DMS 273 (cell line): ENCODE measurements around the gene CCDC71.

Source experiments
- DNase-seq: peaks from one replicate; lab custom pipeline; 2025; ENCODE audit not compliant: unreplicated experiment; lab: John Stamatoyannopoulos, UW

Gene CCDC71

DNA sequence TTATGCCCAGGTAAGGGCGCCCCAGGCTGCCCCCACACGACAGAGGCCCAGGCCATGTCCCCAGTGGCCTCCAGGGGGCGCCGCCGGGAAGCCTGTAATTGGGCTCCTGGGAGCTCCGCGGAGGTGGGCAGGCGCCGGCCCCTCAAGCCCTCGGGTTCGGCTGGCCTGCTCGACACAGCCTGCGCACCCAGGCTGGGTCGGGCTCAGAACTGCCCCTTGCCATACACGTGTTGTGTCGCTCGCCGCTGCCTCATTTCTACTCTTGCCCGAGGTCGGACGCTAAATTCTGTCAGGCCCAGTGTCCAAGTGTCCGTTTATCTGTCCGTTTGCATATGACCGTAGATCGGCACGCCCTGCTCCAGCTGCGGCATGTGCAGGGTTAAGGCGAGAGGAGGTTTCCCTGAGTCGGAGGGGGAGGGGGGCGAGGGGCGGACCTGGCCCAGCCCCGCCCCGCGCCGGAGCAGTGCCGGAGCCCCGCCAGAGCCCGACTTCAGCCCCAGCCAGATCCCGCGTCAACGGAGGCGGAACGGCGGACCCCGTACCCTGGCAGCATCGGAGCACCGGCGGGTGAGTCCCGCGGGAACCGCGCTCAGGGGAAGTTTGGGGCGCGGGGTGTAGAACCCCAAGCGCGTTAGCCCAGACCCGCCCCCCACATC is 5.1 kb upstream of the CCDC71 start, which contains the start of gene KLHDC8B:
KLHDC8B (plus strand) TSS at position 480 of the 656 bp plus-strand sequence. CDS start 1,172 bp downstream, outside the sequence.
- DNase-seq: peak; percentile 86

DNA sequence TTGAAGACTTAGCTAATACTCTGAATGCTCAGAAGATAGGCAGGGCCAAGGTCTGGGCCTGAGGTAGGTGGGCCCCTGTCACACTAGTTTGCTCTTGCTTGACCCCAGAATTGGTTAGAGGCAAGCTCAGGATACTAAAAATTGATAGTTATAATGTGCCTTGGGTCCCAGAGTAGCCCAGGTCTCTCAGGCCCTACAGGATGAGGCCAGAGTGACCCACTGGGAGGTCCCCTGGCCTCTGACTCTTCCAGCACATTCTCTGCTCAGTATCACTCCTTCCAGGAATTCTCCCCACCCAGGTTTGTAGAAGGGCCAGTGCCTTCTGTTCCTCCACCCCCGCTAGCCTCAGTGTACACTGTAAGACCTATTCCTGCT is 4.6 kb upstream of the CCDC71 start:
- DNase-seq: no peak

DNA sequence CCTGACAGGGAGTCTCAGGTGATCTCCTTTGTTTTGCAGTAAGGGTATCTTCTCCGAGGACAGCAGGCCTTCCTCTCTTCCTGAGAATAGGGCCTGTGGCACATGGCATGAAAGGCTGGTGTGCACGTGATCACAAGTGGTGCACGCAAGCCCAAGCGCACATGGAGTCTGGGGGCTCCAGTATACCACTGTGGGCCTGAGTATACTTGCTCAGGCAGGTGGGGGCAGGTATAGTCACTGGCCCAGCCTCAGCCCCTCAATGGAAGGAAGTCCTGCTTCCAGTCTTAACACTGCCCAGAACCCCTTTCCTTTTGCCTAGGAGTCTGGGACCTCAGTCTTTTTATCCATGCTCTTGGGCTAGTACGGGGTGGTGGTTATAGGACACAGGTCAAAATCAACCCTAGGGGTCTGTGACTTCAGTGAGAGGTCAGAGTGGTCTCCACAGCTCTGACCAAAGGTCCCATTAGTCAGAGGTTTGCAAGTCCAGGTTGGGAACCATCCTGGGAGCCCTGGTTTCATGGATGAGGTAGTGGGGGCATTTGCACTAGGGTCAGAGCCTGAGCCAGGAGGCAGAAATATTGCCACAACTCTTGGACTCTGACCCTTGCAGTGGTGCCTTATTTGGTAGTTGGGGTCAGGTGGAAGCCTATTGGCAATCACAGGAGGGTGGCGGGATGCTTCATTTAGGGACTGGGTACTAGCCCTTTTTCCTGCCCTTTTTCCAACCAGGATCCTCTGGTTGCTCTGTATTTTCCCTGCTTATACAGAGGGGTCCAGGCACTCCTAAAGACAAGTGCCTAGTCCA is 823 bp upstream of the CCDC71 start:
- DNase-seq: no peak

DNA sequence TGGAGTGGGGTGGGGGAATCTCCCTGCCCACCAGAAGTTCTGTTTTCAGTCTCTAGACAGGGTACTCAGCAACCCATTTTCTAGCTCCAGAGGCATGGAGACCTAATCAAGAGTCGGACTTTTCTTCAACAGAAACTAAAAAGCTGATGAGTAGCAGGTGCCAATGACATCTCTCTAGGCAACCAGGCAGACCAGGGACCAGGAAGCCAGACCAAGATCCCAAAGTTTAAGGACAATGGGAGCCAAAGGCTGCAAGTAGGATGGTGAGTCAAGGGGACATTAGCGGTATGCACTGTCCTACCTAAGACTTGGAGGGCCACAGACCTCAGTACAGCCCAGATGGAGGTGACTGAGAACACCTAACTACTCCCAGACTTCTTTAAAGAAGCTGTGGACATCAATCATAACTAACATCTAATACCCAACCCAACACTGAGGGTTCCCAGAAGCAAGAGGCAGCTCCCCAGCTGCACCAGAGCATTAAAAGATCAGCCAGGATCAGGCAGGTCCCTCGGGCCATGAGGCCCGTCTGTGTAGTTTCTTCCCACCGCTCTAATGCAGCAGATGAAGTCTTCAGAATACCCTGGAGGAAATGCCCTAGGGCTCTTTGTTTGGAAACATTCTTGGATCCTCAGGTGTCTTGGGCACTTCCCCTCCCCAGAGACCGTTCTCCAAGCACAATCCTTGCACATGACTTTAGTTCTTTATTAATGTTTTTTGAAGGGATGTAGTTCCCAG is 979 bp downstream of the CCDC71 start:
- peak; percentile 48 for DNase-seq

DNA sequence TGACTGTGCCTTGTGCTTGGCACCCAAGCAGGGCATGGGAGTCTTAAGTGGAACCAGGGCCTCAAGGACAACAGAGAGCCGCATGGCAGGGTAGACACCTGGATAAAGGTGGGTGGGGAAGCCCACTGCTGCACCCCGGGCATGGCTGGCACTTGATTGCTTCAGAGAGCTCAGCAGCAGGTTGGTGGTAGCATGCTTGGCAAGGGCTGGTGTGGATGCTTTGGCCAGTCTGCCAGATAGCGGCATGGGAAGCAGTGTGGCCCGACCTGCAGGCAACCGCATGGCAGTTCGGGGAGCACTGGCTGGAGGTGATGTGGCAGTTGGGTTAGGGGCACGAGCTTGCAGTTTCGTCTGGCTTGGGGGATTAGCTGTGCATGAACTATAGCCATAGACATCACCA is 2.5 kb downstream of the CCDC71 start:
- DNase-seq: no peak

DNA sequence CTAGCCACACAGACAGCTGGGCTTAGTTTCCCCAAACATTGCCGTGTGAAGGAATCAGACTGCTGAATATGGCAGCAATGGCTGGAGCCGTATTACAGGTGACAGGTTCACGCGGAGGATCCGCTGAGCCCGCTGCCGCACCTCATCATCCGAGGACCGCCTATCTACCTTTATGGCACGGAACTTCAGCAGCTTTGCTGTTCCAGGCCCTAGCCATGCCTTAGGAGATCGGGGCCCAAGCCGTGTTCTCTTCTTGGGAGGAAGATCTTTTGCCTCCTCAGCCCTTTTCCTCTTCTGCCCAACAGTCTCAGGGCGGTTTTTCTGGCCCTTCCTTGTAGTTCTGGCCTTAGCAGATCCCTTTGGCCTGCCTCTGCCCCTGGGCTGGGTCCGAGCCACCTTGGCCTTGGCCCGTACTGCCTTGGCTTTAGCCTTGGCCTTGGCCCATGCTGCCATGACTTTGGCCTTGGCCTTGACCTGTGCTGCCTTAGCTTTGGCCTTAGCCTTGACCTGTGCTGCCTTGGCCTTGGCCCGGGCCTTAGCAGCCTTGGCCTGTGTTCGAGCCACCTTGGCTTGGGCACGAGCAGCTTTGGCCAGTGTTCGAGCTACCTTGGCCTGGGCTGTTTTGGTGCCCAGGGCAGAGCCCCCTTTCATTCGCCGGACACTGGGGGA is 3.2 kb downstream of the CCDC71 start:
- no peak for DNase-seq

DNA sequence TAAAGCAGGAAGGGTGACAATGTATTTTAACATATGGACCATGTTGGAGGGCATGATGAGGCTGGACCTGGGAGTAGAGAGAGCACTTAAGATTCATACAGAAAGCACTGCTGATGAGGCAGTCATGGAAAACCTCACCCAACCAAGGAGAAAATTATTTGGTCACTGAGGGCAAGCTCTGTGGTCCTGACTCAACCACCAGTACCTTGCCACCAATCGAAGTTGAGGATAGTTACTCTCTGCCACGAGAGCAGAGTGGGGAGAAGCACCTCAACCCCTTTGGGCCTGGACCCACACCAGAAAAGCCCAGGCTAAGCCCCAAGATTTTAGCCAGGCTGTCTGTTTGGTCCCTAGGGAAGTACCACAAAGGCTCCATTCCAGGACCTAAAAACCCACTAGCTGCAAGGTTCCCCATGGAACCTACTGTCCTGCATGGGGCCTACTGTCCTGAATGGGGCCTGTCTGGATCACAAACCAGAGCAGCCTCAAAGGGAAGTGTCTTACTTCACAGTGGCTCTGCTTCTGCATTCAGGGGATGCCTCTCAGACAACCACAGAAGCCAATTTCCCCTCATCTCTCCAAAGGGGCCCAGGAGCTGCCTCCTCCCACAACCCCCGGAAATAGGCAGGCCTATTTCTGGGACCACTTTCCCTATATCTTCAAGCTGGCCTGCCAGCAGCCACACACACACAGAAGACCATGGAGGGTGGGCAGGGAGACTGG is 4.2 kb downstream of the CCDC71 start:
- DNase-seq: no peak

DNA sequence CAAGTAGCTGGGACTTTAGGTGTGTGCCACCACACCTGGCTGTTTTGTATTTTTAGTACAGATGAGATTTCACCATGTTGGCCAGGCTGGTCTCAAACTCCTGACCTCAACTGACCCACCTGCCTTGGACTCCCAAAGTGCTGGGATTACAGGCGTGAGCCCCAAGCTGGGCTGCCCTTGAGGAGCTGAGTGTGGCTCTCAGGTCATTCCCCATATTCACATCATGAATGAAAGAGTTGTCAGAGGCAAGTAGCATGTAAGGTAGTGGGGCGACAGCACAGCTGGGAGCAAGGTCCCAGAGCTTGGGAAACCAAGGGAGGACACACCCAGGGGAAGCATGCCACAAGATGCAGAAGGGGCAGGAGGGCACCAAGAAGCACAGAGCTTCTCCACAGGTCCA is 4.9 kb downstream of the CCDC71 start:
- DNase-seq: no peak

DNA sequence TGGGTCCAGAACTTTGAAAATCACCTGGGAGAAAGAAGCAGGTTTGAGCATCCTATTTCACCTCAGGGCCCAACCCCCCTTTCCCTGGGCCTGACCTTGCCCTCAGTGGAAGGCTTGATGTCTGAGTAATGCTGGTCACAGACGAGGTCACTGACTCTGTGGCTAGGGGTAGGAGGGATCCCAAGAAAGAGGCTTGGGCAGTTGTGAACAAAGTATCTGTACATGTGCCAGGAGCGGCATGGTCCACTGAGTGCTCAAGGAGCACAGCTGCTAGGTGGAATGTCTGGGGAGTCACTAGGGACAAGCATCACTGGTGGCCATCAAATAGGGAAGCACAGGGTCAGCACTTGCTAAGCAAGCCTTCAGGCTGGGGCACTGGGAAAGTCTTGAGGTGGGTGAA is 7.3 kb downstream of the CCDC71 start:
- no peak for DNase-seq

DNA sequence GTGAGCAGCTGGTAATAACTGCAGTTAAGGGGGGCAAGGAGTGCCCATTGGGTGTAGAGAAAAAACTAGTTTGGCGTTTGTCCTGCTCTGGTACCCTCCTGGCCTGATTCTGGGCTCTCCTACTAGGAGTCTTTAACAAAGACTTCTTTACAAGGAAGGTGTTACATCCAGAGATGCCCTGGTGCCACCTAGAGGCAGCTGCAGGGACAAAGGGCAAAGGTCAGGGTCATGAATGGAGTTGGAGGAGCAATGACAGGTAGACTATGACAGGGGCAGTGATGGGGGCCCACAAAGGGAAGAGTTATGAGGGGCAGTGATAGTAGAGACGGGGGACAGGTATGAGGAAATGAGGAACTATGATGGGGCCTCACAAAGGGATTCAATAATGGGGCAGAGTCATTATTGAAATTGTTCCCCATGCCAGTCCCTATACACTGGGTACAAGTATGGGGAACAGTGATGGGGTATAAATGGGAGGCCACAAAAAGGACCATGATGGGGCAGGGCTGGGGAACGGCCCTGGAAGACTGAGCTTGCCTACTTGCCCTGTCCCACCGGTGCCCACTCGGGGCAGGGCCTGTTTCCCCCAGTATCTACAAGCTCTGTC is 7.9 kb downstream of the CCDC71 start:
- DNase-seq: peak; percentile 50

DNA sequence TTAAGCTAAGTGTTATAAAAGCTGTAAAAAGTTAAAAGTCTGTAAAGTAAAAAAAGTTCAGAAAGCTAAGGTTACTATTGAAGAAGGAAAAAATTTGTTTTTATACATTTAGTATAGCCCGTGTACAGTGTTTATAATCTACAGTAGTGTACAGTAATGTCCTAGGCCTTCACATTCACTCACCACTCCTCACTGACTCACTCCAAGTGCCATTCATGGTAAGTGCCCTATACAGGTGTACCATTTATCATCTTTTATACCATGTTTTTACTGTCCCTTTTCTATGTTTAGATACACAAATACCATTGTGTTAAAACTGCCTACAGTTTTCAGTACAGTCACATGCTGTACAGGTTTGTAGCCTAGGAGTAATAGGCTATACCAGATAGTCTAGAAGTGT is 8.8 kb downstream of the CCDC71 start:
- no peak for DNase-seq

DNA sequence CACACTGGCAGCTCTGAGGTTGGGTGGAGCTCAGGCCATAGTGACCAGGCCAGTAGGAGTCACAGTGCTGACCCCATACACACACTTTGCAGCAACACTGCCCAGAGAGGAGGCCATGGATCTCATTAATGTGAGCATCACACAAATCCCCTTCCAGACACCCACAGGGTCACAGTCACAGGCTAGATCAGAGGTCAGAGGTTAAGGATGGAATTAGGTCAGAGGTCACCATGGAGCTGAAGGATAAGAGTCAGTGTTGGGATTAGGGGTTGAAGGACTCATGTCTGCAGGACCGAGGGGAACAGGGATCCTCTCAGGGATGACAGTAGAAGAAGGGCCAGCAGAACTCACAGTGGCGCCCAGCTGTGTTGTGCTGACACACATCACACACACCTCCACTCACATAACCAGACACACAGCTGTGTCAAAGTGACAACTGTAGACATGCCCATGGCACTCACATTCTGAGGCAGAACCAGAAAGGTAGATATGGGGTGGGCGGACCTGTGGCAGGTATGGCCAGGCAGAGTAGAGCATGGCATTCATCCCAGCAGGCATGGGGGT is 12.7 kb downstream of the CCDC71 start:
- no peak for DNase-seq

DNA sequence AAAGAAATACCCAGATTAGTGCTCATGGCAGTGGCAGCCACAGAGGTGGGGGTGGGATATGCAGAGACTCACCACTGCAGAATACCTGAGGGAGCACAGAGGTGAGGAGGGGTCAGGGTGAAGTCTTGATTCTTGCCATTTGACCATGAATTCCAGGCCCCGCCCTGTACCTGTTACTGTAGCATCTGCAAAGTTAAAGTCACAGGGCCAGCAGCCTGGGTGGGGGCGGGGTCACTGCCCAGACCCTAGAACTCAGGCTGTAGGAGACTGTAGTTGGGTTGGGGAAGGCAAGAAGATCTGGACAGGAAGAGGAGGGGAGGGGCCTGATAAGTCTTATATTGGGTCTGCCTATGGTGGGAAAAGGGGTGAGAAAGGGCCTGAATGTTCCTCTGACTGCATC is 14.5 kb downstream of the CCDC71 start:
- DNase-seq: no peak

DNA sequence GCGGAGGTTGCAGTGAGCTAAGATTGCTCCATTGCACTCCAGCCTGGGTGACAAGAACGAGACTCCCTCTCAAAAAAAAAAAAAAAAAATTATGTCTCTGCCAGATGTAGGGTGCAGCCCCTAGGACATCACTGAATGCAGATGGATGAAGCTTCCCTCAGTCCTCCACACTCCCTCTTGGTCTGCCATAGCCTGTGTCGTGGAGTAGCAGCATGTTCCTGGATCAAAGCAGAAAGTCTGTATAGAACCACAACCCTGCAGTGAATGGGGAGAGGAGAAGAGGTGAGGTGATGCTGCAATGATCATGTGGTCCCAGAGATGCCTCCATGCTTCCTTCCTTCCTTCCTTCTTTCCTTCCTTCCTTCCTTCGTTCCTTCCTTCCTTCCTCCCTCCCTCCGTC is 18.0 kb downstream of the CCDC71 start:
- DNase-seq: no peak

DNA sequence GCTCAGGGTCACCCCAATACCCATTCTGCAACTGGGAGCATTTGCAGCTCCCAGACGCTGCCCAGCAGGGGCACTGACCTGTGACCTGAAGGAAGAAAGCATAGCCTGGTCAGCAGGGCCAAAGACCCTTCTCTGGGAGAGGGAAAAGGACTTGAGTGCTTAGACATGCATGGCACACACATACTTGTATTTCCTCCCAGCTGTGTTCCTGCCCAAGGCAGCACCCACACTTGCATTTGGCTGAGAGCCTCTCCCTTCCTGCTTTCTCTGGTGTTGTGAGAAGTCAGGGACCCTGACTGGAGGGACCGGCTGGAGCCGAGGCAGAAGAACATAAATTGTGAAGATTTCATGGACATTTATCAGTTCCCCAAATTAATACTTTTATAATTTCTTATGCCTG is 26.1 kb downstream of the CCDC71 start:
- no peak for DNase-seq

DNA sequence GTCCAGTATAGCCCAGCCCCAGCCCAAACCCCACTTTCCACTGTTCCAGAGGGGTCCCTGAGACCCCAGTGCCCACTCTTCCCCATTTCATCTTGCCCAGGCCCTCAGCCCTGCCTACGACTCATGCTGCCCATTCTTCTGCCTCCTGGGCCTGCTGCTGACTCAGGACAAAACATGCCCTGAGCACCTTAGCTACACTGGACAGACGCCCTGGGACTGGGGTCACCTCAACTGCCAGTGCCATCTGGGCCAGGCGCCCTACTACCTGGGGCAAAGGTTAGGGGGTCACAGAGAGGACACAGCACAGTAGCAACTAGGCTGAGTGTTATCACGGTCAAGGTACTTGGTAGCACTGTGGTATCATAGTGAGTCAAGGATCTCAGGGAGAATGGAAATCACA is 30.6 kb downstream of the CCDC71 start:
- DNase-seq: no peak

DNA sequence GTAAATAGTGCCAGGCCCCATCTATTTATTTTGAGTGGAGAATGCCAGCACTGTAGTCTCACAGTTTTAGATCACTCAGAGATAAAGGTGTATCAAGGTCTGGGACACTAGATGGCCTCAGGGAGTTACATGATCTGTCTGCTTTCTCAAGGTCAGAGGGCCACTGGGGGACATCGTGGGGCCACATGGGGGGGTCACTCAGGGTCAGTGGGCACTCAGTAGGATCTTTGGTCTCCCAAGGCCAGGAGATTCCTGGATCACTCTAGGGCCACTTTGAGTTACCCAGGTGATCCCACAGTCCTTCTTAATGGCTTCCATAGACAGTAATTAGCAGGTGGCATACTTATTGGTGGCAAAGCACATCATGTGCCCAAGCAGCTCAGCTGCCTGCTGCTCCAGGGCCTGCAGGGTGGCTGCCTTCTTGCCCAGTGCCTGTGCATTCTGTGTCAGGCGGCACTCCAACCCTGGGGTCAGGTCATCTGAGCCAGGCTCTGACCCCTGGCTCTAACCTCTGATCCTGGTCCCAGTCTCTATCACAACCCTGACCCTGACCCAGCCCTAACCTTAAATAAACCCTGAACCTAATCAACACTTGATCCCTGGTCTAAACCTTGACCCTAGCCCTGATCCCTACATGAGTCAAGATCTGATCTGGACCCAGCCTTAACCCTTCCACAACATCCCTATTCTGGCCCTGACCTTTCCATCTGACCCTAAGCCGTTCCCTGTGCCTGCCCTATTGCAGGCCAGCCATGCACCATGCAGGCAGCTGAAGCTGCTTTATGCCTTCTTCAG is 31.5 kb downstream of the CCDC71 start:
- no peak for DNase-seq

DNA sequence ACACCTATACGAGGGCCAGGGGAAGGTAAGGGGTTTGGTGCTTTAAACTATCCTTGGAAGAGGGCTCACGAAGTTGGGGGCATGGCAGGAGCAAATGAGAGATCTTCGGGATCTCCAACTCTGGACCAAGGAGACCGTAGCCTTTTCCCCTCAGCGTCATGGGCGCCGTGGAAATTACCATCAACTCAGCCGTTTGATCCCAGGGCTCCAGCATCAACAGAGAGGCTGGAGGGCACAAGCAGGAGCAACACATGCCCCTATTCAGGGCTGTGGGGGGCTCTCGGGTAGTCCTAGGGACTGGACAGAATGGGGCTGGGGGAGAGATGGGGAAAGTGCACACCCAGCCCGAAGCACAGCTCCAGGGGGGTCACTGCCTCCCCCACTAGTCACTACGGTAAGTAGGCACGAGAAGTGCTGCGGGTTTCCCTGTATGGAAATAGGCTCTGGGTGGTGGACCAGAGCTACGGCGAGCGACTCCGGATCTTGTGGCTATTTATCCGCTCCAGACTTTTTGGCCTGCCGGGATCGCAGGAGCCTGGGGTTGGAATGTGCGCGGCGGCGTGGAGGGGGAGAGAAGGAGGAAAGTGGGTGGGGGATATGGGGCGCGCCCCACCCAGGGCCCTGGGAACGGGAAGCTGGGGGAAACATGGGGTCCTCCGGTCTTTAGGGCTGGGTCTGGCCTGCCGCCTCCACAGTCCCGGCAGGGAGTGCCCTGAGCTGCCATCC is 32.7 kb downstream of the CCDC71 start:
- DNase-seq: peak; percentile 87
